GM18867 (cell line): ENCODE measurements around the gene C1orf94.

ENCODE experiments used
- ATAC-seq: cut with Tn5 transposase; IDR thresholded peaks from one replicate; pipeline ENCODE4 v1.9.1; 2021; ENCODE audit warnings: mild to moderate bottlenecking, moderate library complexity; ENCODE audit not compliant: unreplicated experiment

The C1orf94 gene

DNA sequence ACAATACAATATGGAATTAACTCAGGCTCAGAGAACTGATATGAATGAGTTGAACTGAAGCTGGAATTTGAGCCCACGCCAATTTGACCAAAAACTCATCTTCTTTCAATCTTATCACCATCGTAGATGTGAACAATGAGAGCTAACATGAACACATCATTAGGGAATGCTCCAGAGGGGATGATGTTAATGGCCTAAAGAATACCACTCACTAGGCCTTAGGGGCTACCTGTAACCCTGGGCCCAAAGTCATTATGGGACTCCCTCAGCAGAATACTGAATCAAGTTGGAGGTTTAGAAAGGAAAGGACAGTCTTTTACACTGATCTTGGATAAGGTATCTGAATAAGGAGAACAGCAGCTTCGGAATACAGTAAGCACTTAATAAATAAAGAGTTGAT lies 73.6 kb downstream of the C1orf94 start:
- no peak for ATAC-seq

DNA sequence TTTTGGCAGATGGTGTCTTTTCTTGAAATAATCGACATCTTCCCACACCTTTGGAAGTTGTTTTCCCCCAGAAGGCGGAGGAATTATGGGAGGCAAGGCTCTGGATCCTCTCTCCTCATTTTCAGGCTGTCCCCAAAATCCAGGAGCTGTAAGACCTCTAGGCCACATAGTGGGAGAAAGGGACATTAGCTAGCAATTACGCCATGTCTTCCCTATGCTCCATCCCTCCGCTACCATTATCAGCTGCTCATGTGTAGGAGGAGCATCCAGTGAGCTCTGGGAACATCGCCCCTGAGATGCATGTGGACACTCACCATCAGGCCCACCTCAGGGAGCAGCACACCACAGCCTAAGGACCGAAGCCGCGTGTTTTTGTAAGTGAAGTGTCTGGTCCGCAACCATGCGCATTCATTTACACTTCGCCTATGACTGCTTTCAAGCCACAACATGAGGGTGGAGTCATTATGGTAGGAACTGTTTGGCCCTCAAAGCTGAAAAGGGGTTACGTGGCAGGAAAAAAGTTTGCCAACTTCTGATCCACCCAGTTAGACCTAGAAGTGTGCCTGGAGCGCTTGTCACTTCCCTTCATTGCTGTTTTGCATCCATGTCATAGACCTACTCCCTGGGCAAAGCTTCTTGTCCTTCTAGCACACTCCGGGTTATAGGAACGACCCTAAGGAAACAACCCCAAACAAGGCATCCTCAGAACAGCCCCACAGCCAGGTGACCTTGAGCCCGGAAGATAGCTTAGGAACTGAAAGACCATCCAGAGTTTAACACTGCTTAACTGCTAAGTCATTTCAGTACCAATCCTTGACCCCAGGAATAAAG lies 85.5 kb downstream of the C1orf94 start:
- ATAC-seq, result no peak

GRCh38 chr1:34262921-34263320 lies 86.2 kb downstream of the C1orf94 start:
- no peak for ATAC-seq

DNA sequence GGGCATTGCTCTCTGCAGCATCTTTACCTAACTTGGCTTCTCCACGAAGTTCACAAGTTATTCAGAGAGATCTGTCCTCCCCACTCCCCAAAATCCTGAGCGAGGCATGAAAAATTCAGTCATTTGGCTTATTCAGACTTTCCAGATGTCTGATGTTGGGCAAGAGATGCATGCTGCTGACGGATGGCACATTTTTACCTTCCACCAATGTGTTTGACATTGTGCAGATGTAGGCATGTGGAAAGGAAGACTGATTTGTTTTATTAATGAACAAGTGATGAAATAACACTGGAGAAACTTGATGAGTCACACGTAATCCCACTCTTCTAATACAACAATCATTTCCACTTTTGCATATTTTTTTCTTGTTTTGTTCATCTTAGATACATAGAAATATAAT lies 86.7 kb downstream of the C1orf94 start:
- ATAC-seq, result no peak

DNA sequence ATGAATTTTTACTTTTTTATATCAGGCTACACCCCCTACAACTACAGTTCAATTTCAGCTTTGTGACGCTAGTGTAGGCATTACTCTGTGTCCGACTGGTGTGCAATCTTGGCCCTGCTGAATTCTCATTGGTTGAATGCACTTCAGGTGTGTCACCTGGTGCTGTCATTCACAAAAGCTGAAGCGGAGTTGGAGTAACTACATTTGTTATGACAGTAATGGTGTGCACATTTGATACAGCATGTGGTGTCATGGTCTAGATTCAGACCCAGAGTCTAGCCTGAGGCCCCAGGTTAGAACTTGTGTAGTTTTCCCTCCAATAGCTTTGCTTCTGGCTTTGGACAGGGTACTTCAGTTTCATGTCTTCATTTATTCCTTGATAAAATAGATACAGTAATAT lies 88.7 kb downstream of the C1orf94 start:
- no peak for ATAC-seq

- ATAC-seq, result no peak
Observed at GRCh38 chr1:34266127-34266951, 89.6 kb downstream of the C1orf94 start.

GRCh38 chr1:34267326-34267725 lies 90.6 kb downstream of the C1orf94 start:
- ATAC-seq, result no peak

- no peak for ATAC-seq
Observed at GRCh38 chr1:34268311-34268954, 91.7 kb downstream of the C1orf94 start.
